HCT116 (cell line): ENCODE measurements around the gene LPAR5. TPM values are rescaled to one million over a fixed set of nuclear protein-coding genes. Genes with fewer than 3 reads are reported as not detected.

Experiments used
- ATAC-seq: fragments of 200-7000 bp; cut with Tn5 transposase; 2 replicates; pipeline ENCODE4 v1.9.1; 2020; ENCODE audit warnings: mild to moderate bottlenecking, moderate library complexity
- BruUV-seq: library from RNA; stranded (reverse); fragments of 400-500 nt; replicated peaks from 2 replicates; lab custom pipeline; 2021; lab: Mats Ljungman, UMichigan
- CTCF ChIA-PET: fragments of 300-600 bp; sonication (Branson Sonifier 250); formaldehyde crosslinking; loops from one replicate; lab custom pipeline; 2021; ENCODE audit warnings: antibody characterized with exemption; lab: Charles Lee
- POLR2A ChIA-PET: fragments of 300-600, 350-600 bp; sonication (Branson Sonifier 250); formaldehyde crosslinking; loops from one replicate; lab custom pipeline; 2021; ENCODE audit warnings: antibody characterized with exemption; lab: Charles Lee
- RAD21 ChIA-PET, 2 experiments: fragments of 300-600 bp; sonication (Branson Sonifier 250); formaldehyde crosslinking; loops; one replicate each; lab custom pipeline; 2023; ENCODE audit warnings: low total read pairs in 2 of 2; ENCODE audit not compliant: uncharacterized antibody in 2 of 2, unreplicated experiment in 2 of 2, low non-redundant PET in 1 of 2; lab: Charles Lee
- DNase-seq: peaks from one replicate; pipeline ENCODE4 v3.0.0-alpha.2; 2010; ENCODE audit warnings: low read depth, low spot score
- H2AFZ ChIP-seq: fragments of 200-600 bp; shearing (Covaris generic), sonication (generic); 2 replicates; pipeline ENCODE4 v1.6.1; 2017; ENCODE audit warnings: low read depth, mixed run types, mixed read lengths, antibody characterized with exemption, low read length; ENCODE audit not compliant: poor library complexity, severe bottlenecking
- H3K27ac ChIP-seq: 2 replicates; pipeline ENCODE4 v1.5.1; 2012; ENCODE audit warnings: low read depth, low read length
- H3K27me3 ChIP-seq: fragments of 200-600 bp; sonication (generic); 2 replicates; pipeline ENCODE4 v1.6.1; 2016; ENCODE audit warnings: mixed run types, low read length, mixed read lengths; ENCODE audit not compliant: insufficient read depth
- H3K36me3 ChIP-seq, 2 experiments: fragments of 200-500 bp in 1 of 2; fragments of 200-600 bp in 1 of 2; sonication (Bioruptor generic) in 1 of 2; sonication (generic) in 1 of 2; 2 replicates each; pipeline versions ENCODE4 v1.5.1 to v1.6.1; 2014 to 2016; ENCODE audit warnings: low read length in 2 of 2, inconsistent platforms in 1 of 2, mixed read lengths in 1 of 2, mixed run types in 1 of 2; ENCODE audit not compliant: insufficient read depth in 2 of 2, control insufficient read depth in 1 of 2
- H3K4me1 ChIP-seq, 2 experiments: fragments of 200-600 bp in 1 of 2; sonication (generic) in 1 of 2; 2 replicates each; pipeline versions ENCODE4 v1.5.1 to v1.6.1; 2012 to 2017; ENCODE audit warnings: low read length in 2 of 2, inconsistent platforms in 1 of 2, mild to moderate bottlenecking in 1 of 2, mixed read lengths in 1 of 2, mixed run types in 1 of 2, moderate library complexity in 1 of 2; ENCODE audit not compliant: insufficient read depth in 2 of 2, control insufficient read depth in 1 of 2
- H3K4me2 ChIP-seq: fragments of 200-600 bp; sonication (generic); 2 replicates; pipeline ENCODE4 v1.6.1; 2017; ENCODE audit warnings: mixed run types, low read length, mixed read lengths
- H3K4me3 ChIP-seq, 2 experiments: fragments of 200-600 bp in 1 of 2; sonication (generic) in 1 of 2; replicated peaks in 1 of 2; 2 replicates each; pipeline ENCODE4 v1.5.1; 2011 to 2016; ENCODE audit warnings: low read length in 2 of 2, control low read depth in 1 of 2, low read depth in 1 of 2, mild to moderate bottlenecking in 1 of 2, mixed read lengths in 1 of 2, mixed run types in 1 of 2
- H3K79me2 ChIP-seq: fragments of 200-600 bp; sonication (generic); 2 replicates; pipeline ENCODE4 v1.6.1; 2017; ENCODE audit warnings: mild to moderate bottlenecking, mixed run types, low read length, moderate library complexity, mixed read lengths; ENCODE audit not compliant: insufficient read depth
- H3K9ac ChIP-seq: fragments of 200-600 bp; sonication (generic); 2 replicates; pipeline ENCODE4 v1.6.1; 2016; ENCODE audit warnings: low read length, mixed read lengths
- H3K9me2 ChIP-seq: fragments of 200-600 bp; sonication (generic), shearing (Covaris generic); 2 replicates; pipeline ENCODE4 v1.6.1; 2017; ENCODE audit warnings: mixed run types, mild to moderate bottlenecking, moderate library complexity; ENCODE audit not compliant: insufficient read depth
- H3K9me3 ChIP-seq, 2 experiments: fragments of 200-500 bp in 1 of 2; fragments of 200-600 bp in 1 of 2; sonication (Bioruptor generic) in 1 of 2; sonication (generic) in 1 of 2; 2 replicates each; pipeline ENCODE4 v1.6.1; 2014 to 2017; ENCODE audit warnings: low read length in 2 of 2, mixed read lengths in 2 of 2, inconsistent platforms in 1 of 2, low read depth in 1 of 2, mild to moderate bottlenecking in 1 of 2, mixed run types in 1 of 2, moderate library complexity in 1 of 2; ENCODE audit not compliant: control insufficient read depth in 1 of 2, insufficient read depth in 1 of 2
- H4K20me1 ChIP-seq: fragments of 200-600 bp; sonication (generic), shearing (Covaris generic); 2 replicates; pipeline ENCODE4 v1.6.1; 2017; ENCODE audit warnings: mixed run types, mild to moderate bottlenecking, moderate library complexity; ENCODE audit not compliant: insufficient read depth
- CEBPB ChIP-seq: IDR thresholded peaks from 2 replicates; pipeline ENCODE4 v1.6.1; 2012; ENCODE audit warnings: low read depth
- ELF1 ChIP-seq: IDR thresholded peaks from 2 replicates; pipeline ENCODE4 v1.6.1; 2012; ENCODE audit warnings: low read depth, borderline replicate concordance
- EZH2 ChIP-seq: fragments of 200-600 bp; sonication (generic); IDR thresholded peaks from 2 replicates; pipeline ENCODE4 v1.6.1; 2017; ENCODE audit warnings: antibody characterized with exemption, mixed run types
- EZH2phosphoT487 ChIP-seq: fragments of 200-600 bp; IDR thresholded peaks from 2 replicates; pipeline ENCODE4 v1.6.1; 2018; ENCODE audit warnings: antibody characterized with exemption, borderline replicate concordance
- POLR2AphosphoS5 ChIP-seq: IDR thresholded peaks from 2 replicates; pipeline ENCODE4 v1.6.1; 2011; ENCODE audit warnings: mild to moderate bottlenecking, low read depth, low read length, moderate library complexity
- RAD21 ChIP-seq: IDR thresholded peaks from 2 replicates; pipeline ENCODE4 v1.6.1; 2012; ENCODE audit warnings: low read depth, mild to moderate bottlenecking
- SIN3A ChIP-seq: IDR thresholded peaks from 2 replicates; pipeline ENCODE4 v1.6.1; 2012; ENCODE audit warnings: low read depth
- SP1 ChIP-seq: IDR thresholded peaks from 2 replicates; pipeline ENCODE4 v1.6.1; 2012; ENCODE audit warnings: low read depth
- SRF ChIP-seq: IDR thresholded peaks from 2 replicates; pipeline ENCODE4 v1.6.1; 2012; ENCODE audit warnings: low read depth
- TCF7L2 ChIP-seq: IDR thresholded peaks from 2 replicates; pipeline ENCODE4 v1.7.0; 2011; ENCODE audit warnings: borderline replicate concordance, inconsistent platforms; ENCODE audit not compliant: insufficient read depth, insufficient read length; ENCODE audit errors: extremely low read depth
- YY1 ChIP-seq: IDR thresholded peaks from 2 replicates; pipeline ENCODE4 v1.6.1; 2011; ENCODE audit warnings: low read length, low read depth, moderate library complexity, mild to moderate bottlenecking; ENCODE audit not compliant: insufficient replicate concordance; ENCODE audit errors: extremely low read depth
- ZFX ChIP-seq: fragments of 450-650 bp; IDR thresholded peaks from 2 replicates; pipeline ENCODE4 v1.6.1; 2017
- intact Hi-C: fragments of 100-400 bp; cut with micrococcal nuclease; formaldehyde crosslinking; loops from 2 replicates; pipeline ENCODE4 v1.10.0; 2022
- total RNA-seq: library from RNA; stranded (reverse); gene quantifications from one replicate; pipeline ENCODE4 v1.2.1, GENCODE V29; 2021; ENCODE audit not compliant: unreplicated experiment
- TF ChIP-seq, protein P1 (sequence below): IDR thresholded peaks from 2 replicates; pipeline ENCODE4 v1.6.1; 2012; ENCODE audit warnings: low read depth
- TF ChIP-seq, protein P2 (sequence below): IDR thresholded peaks from 2 replicates; pipeline ENCODE4 v1.6.1; 2012
- TF ChIP-seq, protein P3 (sequence below): IDR thresholded peaks from 2 replicates; pipeline ENCODE4 v1.6.1; 2011; ENCODE audit warnings: mild to moderate bottlenecking, low read length, moderate library complexity; ENCODE audit not compliant: insufficient replicate concordance; ENCODE audit errors: extremely low read depth

LPAR5 gene
- total RNA-seq, 1 experiment from 2014 or later: 5.2 TPM

DNA sequence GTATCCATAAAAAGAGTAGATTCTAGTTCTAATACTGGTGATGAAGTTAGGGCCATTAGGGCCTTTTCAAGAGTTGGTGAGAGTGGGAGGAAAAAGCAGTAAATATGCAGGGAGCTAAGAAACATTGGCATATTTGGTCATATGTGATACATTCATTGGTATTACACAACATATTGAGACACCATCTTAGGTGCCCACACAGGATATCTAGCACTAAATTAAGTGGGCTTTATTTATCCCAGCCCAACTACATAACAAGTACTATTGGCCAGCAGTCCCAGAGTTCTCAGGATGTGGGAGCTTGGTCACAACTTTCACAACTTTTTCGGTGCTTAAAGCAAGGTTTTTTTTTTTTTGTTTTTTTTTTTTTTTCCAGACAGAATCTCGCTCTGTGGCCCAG is 29.1 kb upstream of the LPAR5 start:
- Histone ChIP-seq H2AFZ (no peak overlapping the region), H3K9ac (no peak overlapping the region), H3K36me3 (peaks cover 13 to 15% of the 10 kb centered on the region in 2 experiments; a peak in 3 of 4 replicates), H3K27ac (no peak overlapping the region), H4K20me1 (no peaks in the 10 kb centered on the region), H3K9me2 (no peaks in the 10 kb centered on the region), H3K27me3 (no peaks in the 10 kb centered on the region), H3K4me3 (no peak overlapping the region), H3K79me2 (peaks cover 6% of the 10 kb centered on the region; the same call in 1 of the 2 replicates), H3K9me3 (no peaks in the 10 kb centered on the region), H3K4me2 (no peak overlapping the region), H3K4me1 (peaks cover 10 to 14% of the 10 kb centered on the region in 2 experiments; a peak in 3 of 4 replicates)
- intact Hi-C loops: no loop called here
- ChIA-PET POLR2A (interaction anchor here (0.6 to 1.0 kb wide), 2 partner anchors 59 to 131 kb away, joined by 3 read pairs; partner anchors contain the start of genes COPS7A and GAPDH), RAD21 (interaction anchor here in 1 of 2 experiments (0.7 kb wide), 1 partner anchor 239 kb away, joined by 3 read pairs; no protein-coding TSS in a partner anchor), CTCF (interaction anchor here (1.8 to 2.2 kb wide), 2 partner anchors 19 to 25 kb away, joined by 5 to 11 read pairs; partner anchors contain the start of gene ZNF384)
- no peak for ATAC-seq
- DNase-seq: no peak
- TF ChIP-seq, protein P1, sequence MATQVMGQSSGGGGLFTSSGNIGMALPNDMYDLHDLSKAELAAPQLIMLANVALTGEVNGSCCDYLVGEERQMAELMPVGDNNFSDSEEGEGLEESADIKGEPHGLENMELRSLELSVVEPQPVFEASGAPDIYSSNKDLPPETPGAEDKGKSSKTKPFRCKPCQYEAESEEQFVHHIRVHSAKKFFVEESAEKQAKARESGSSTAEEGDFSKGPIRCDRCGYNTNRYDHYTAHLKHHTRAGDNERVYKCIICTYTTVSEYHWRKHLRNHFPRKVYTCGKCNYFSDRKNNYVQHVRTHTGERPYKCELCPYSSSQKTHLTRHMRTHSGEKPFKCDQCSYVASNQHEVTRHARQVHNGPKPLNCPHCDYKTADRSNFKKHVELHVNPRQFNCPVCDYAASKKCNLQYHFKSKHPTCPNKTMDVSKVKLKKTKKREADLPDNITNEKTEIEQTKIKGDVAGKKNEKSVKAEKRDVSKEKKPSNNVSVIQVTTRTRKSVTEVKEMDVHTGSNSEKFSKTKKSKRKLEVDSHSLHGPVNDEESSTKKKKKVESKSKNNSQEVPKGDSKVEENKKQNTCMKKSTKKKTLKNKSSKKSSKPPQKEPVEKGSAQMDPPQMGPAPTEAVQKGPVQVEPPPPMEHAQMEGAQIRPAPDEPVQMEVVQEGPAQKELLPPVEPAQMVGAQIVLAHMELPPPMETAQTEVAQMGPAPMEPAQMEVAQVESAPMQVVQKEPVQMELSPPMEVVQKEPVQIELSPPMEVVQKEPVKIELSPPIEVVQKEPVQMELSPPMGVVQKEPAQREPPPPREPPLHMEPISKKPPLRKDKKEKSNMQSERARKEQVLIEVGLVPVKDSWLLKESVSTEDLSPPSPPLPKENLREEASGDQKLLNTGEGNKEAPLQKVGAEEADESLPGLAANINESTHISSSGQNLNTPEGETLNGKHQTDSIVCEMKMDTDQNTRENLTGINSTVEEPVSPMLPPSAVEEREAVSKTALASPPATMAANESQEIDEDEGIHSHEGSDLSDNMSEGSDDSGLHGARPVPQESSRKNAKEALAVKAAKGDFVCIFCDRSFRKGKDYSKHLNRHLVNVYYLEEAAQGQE: no peak
- TF ChIP-seq, protein P2, sequence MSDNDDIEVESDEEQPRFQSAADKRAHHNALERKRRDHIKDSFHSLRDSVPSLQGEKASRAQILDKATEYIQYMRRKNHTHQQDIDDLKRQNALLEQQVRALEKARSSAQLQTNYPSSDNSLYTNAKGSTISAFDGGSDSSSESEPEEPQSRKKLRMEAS: no peak
- TF ChIP-seq ELF1 (no peak), YY1 (no peak), TCF7L2 (no peak), POLR2AphosphoS5 (no peak), SRF (no peak), ZFX (no peak), EZH2 (no peak), CEBPB (no peak), SP1 (no peak), RAD21 (no peak), SIN3A (no peak), EZH2phosphoT487 (no peak)
- TF ChIP-seq, protein P3, sequence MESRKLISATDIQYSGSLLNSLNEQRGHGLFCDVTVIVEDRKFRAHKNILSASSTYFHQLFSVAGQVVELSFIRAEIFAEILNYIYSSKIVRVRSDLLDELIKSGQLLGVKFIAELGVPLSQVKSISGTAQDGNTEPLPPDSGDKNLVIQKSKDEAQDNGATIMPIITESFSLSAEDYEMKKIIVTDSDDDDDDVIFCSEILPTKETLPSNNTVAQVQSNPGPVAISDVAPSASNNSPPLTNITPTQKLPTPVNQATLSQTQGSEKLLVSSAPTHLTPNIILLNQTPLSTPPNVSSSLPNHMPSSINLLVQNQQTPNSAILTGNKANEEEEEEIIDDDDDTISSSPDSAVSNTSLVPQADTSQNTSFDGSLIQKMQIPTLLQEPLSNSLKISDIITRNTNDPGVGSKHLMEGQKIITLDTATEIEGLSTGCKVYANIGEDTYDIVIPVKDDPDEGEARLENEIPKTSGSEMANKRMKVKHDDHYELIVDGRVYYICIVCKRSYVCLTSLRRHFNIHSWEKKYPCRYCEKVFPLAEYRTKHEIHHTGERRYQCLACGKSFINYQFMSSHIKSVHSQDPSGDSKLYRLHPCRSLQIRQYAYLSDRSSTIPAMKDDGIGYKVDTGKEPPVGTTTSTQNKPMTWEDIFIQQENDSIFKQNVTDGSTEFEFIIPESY: no peak
- BruUV-seq: no TSS peak
